Measurements from ENCODE around the gene BMP10. TPM values are rescaled to one million over a fixed set of nuclear protein-coding genes. Genes with fewer than 3 reads are reported as not detected.

BMP10 gene
- total RNA-seq, 1 experiment from 2014 or later = not detected

DNA sequence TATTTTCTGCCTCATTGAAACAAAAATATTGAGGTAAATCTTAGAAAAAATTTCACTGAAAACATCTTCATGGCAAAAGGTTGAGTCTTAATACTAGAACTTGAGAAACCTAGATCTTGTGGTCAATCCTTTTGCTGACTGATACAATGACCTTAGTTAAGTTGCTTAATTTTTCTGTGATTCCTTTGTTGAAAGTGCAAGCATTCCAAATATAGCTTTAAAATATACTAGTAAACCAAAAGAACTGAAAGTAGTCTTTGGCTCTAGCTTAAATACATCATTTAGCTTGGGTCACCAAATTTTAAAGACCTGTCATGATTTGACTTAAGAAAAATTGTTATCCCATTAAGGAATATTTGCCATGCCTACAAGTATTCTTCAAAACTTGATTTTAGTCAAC, 16.7 kb downstream of the BMP10 start:
- Histone ChIP-seq H3K9ac (ENCODE audit: low read length) (no peak overlapping the region), H3K27ac (ENCODE audit: low read depth, low read length) (no peak overlapping the region), H3K9me2 (ENCODE audit: insufficient read depth) (no peaks in the 10 kb centered on the region; the same call in 1 of the 2 replicates), H4K20me1 (ENCODE audit: insufficient read depth) (no peaks in the 10 kb centered on the region), H3K36me3 (ENCODE audit: control insufficient read depth in 1 of 2, insufficient read depth in 2 of 2, low read length in 2 of 2) (no peaks in the 10 kb centered on the region), H3K4me2 (ENCODE audit: low read length) (no peak overlapping the region), H3K79me2 (ENCODE audit: insufficient read depth, low read length) (no peaks in the 10 kb centered on the region), H3K27me3 (ENCODE audit: insufficient read depth, low read length) (peaks cover 36% of the 10 kb centered on the region), H3K4me1 (ENCODE audit: control insufficient read depth in 1 of 2, insufficient read depth in 2 of 2, low read length in 2 of 2) (no peaks in the 10 kb centered on the region), H2AFZ (ENCODE audit: low read depth, low read length, poor library complexity, severe bottlenecking) (no peak overlapping the region), H3K4me3 (replicated peaks in 1 of 2; ENCODE audit: low read depth in 1 of 2, low read length in 2 of 2) (no peak overlapping the region), H3K9me3 (ENCODE audit: control insufficient read depth in 1 of 2, insufficient read depth in 1 of 2, low read depth in 1 of 2, low read length in 2 of 2) (no peaks in the 10 kb centered on the region)
- ChIA-PET CTCF (interaction anchor here (0.8 kb wide), 1 partner anchor 145 kb away, joined by 3 read pairs; no protein-coding TSS in a partner anchor), RAD21 (ENCODE audit: low non-redundant PET in 1 of 2, low total read pairs in 2 of 2, uncharacterized antibody in 2 of 2, unreplicated experiment in 2 of 2) (no interaction called here), POLR2A (no interaction called here)
- ATAC-seq = no peak
- intact Hi-C loops (cut with micrococcal nuclease) = no loop called here
- no peak for DNase-seq (ENCODE audit: low read depth, low spot score)
- no TSS peak for BruUV-seq (replicated peaks)
- TF ChIP-seq SIN3A (IDR thresholded peaks at IDR 0.05; ENCODE audit: low read depth) (no peak), EGR1 (IDR thresholded peaks at IDR 0.05; ENCODE audit: low read depth) (no peak), POLR2AphosphoS5 (IDR thresholded peaks at IDR 0.05; ENCODE audit: low read depth, low read length) (no peak), RAD21 (IDR thresholded peaks at IDR 0.05; ENCODE audit: low read depth) (no peak), ZNF274 (IDR thresholded peaks at IDR 0.05; ENCODE audit: low read depth, low read length) (no peak), TCF7L2 (IDR thresholded peaks at IDR 0.05; ENCODE audit: borderline replicate concordance, extremely low read depth, insufficient read depth, insufficient read length) (no peak), ELF1 (IDR thresholded peaks at IDR 0.05; ENCODE audit: borderline replicate concordance, low read depth) (no peak), EZH2 (IDR thresholded peaks at IDR 0.05) (no peak), CEBPB (IDR thresholded peaks at IDR 0.05; ENCODE audit: low read depth) (no peak)
- TF ChIP-seq, protein P1, sequence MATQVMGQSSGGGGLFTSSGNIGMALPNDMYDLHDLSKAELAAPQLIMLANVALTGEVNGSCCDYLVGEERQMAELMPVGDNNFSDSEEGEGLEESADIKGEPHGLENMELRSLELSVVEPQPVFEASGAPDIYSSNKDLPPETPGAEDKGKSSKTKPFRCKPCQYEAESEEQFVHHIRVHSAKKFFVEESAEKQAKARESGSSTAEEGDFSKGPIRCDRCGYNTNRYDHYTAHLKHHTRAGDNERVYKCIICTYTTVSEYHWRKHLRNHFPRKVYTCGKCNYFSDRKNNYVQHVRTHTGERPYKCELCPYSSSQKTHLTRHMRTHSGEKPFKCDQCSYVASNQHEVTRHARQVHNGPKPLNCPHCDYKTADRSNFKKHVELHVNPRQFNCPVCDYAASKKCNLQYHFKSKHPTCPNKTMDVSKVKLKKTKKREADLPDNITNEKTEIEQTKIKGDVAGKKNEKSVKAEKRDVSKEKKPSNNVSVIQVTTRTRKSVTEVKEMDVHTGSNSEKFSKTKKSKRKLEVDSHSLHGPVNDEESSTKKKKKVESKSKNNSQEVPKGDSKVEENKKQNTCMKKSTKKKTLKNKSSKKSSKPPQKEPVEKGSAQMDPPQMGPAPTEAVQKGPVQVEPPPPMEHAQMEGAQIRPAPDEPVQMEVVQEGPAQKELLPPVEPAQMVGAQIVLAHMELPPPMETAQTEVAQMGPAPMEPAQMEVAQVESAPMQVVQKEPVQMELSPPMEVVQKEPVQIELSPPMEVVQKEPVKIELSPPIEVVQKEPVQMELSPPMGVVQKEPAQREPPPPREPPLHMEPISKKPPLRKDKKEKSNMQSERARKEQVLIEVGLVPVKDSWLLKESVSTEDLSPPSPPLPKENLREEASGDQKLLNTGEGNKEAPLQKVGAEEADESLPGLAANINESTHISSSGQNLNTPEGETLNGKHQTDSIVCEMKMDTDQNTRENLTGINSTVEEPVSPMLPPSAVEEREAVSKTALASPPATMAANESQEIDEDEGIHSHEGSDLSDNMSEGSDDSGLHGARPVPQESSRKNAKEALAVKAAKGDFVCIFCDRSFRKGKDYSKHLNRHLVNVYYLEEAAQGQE (IDR thresholded peaks at IDR 0.05; ENCODE audit: low read depth) = no peak
